ENCODE measurements around the gene SELL. TPM values are rescaled to one million over a fixed set of nuclear protein-coding genes. Genes with fewer than 3 reads are reported as not detected.
A peak's percentile ranks its signal among the peaks of the same experiment; 100 is the strongest.
"Not testable (repeated sequence)": the region's sequence is repeated elsewhere in the genome, so short reads cannot be mapped to it uniquely, and the experiment has no call there.

SELL gene
- total RNA-seq (2014; rRNA removed; shearing (Covaris generic)): not detected in 2 replicates

DNA sequence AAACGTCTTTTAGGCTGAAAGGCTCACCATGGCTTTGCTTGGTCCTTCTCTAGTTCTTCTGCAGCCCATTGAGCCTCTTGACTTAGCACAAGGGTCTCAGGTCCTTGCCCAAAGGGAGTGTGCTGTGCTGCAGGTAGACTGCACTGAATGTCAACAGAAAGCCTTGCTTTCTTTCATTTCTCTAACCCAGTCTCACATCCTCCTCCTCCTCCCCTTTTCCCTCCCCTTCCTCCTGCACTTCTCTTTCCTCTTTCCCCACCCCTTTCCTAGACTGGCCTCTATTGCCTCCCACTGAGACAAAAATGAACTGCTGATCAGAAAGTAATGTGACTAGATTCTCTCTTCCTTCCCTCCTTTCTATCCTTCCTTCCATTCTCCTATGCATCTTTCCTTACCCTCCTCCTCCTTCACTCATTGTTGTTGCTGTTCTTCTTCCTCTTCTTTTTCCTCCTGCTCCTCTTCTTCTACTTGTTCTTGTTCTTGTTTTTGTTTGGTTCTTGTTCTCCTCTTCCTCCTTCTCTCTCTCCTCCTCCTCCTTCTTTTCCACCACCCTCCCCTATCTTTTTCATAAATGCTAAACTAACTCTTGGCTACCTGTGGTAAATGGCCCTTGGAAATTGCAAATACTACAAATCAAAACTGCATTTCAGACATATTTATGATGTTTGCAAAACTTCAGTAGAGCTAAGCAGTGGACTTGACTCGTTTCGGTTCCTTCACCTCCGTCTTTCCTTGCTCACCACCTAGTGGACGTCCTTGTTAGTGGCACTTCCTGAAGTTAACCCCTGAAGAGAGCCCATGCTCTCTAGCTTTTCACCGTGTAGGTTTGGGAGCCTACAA lies at the start of gene SELL:
Gene SELL (minus strand): TSS at position 152 of the 840 bp plus-strand sequence. CDS start 122 bp downstream, at position 30.
- DNase-seq (ENCODE audit: low spot score): peak; percentile 72

GRCh38 chr1:169759038-169759437 lies 47.6 kb upstream of the SELL start:
- no peak for DNase-seq (ENCODE audit: low spot score)

DNA sequence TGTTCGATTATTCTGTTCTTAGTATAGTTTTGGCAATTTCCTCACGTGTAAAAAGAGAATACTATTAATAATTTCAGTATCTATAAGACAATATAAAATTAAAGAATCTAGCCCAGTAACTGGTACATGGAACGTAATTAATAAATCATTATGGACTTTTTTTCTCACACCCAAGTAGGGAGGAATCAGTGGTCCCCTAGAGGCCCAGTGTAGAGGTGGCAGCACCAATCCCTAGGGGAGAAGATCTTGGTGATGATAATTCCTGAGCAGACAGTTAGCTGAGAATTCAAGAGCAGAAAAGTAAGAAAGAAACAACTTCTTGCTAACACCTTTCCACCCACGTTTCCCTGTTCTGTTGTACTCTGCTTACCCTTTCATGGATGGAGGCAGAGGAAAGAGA lies 42.1 kb upstream of the SELL start:
- DNase-seq (ENCODE audit: low spot score): no peak

GRCh38 chr1:169750041-169750440 lies 38.6 kb upstream of the SELL start:
- DNase-seq (ENCODE audit: low spot score): no peak

DNA sequence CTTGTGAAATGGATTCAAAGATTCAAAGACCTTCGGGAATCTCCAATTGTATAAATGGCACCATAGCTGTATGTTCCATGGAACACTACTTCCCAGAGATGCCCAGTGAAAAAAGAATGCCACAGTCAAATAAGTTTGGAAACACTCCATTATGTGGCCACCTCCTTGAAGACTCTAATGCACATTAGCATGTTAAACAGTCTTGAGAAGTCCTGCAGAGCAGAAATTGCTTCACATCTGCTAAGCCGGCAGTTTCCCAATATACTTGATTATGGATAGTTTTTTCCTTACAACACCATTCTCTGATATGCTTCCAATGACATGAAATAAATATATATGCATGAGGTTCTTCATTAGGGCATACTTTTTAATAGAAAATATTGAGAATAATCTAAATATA lies 35.1 kb upstream of the SELL start:
- no peak for DNase-seq (ENCODE audit: low spot score)

- peak; percentile 37 for DNase-seq (ENCODE audit: low spot score)
These were observed 33.8 kb upstream of the SELL start for GRCh38 chr1:169745015-169745861.

DNA sequence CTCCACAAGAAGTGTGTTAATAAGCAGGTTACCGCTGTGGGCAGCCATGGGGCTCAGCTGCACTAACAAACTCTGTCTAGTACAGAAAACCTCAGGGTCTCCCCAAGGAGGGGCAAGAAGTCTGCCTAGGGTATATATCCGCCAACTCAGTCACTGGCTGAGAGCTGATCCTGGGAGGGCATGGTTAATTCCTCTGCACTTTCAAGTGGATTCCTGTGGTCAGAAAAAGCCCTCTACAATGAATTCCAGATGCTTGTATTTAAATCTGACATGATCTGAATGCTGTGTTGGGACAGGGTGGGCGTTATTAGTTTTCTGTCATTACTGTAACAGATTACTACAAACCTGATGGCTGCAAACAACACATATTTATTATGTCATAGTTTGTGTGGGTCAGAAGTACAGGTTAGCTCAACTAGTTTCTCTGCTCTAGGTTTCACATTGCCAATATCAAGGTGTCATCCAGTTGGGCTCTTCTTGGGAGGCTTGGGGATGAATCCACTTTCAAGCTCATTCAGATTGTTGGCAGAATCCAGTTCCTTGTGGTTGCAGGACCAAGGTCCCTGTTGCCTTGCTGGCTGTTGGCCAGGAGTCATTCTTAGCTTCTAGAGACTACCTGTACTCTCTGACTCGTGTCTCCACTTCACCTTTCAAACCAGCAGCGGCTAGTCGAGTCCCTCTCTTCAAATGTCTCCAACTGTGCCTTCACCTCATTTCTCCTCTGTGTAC lies 30.4 kb upstream of the SELL start:
- peak; percentile 51 for DNase-seq (ENCODE audit: low spot score)

DNA sequence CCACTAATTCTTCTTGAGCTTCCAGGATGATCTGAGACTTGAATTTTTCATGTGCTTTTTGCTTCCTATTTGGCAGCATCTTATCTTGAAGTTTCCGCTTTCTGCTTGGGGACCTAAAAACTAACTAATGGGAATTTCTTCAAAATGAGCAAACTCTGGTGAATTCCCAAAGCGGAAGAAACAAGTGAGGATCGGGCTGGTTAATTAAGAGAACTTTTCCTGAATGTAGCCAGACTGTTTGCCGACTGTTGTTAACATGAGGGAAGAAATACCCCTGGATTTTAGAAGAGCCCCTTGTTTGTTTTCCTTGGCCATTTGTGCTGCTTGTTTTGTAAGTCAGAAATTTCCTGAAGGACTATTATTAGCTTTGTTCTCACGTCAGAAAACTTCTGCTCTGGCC lies 28.6 kb upstream of the SELL start:
- DNase-seq (ENCODE audit: low spot score): no peak

GRCh38 chr1:169733924-169734323 lies 22.5 kb upstream of the SELL start, which contains the start of gene SELE:
Gene SELE, minus strand, starts transcription at chr1:169734079. Its CDS starts 467 bp downstream, at chr1:169733612.
- no peak for DNase-seq (ENCODE audit: low spot score)

- no peak for DNase-seq (ENCODE audit: low spot score)
These were observed 20.0 kb upstream of the SELL start for GRCh38 chr1:169731446-169731845.

DNA sequence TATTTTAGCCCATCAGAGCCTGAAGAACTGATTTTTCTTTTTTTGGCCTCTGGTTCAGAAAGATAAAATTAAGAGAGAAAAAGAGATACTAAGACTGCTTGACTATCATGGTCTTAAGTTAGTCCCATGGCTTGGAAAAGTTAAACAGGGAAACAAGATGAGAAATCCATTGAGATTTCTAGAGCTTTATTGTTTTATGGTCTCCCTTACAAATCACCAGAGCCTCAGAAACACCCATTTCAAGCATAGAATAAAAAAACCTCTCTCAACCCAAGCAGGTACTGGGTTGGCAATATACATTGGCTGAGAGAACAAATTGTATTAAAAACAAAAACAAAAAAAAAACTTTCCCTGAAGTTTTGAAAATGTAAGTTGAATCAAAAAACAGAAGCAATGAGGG lies 18.6 kb upstream of the SELL start:
- no peak for DNase-seq (ENCODE audit: low spot score)

DNA sequence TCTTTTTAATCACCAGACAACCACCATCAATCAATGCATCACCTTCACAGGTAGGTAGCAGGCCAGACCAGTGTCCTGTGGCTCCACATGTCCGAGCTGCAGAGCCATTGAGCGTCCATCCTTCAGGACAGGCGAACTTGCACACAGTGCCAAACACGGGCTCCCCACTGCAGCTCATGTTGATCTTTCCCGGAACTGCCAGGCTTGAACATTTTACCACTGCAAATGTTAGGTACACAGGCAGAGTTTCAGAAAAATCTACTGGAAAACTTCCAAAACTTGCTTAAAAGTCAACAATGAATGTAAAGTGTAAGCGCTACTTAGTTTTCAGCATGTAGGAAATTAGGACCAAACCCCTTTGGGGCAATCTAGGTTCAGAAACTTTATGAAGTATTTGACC lies 15.9 kb upstream of the SELL start:
- DNase-seq (ENCODE audit: low spot score): no peak

DNA sequence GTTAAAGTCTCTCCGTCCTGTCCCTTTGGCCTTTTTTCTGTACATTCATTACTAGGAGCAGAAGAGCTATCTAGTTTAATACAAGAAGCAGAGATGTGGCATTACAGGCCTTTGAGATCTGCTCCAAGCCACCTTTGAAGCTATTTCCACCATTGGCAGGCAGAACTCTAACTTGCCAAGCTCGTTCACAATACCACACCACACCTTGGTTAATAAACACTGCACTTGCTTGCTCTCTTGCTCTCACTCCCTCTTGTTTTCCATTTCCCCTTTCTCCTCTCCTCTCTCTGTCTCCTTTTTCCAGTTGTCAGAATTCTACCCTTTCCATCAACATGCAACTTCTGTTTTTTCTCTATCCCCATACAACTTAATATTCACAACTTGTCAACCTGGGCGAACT lies 15.4 kb upstream of the SELL start:
- no peak for DNase-seq (ENCODE audit: low spot score)

DNA sequence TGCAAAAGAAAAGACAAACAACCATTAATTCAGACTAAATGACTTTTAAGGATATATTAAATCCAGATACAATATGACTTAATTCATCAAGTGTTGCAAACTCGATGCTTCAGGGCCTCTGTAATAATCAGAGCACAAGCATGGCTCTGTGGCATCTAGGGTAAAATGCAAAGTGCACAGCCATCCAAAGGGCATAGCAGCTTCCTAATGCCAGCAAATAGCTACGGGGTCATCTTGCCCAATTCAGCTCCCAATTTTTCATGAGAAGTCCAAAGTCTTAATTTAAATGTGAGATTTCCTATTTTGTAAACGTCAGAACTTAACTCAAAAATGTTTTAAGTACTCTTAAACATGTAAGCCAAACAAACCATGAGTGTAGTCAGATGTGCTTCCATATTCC lies 14.5 kb upstream of the SELL start:
- DNase-seq (ENCODE audit: low spot score): no peak

DNA sequence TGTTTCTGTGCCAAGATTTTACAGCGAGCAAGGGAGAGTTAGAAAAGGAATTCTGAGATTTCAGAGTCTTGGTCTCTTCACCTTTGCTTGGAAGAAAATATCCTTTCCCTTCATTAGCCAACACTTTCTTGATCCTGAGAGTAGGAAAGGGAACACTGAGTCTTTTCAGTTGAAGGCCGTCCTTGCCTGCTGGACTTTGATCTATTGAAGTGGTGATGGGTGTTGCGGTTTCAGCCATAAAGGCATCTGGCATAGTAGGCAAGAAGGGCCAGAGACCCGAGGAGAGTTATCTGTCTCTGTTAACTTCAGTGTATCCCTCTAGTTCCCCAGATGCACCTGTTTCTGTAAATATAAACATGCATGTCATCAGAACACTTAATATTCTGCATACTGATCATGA lies 12.7 kb upstream of the SELL start:
- DNase-seq (ENCODE audit: low spot score): no peak

DNA sequence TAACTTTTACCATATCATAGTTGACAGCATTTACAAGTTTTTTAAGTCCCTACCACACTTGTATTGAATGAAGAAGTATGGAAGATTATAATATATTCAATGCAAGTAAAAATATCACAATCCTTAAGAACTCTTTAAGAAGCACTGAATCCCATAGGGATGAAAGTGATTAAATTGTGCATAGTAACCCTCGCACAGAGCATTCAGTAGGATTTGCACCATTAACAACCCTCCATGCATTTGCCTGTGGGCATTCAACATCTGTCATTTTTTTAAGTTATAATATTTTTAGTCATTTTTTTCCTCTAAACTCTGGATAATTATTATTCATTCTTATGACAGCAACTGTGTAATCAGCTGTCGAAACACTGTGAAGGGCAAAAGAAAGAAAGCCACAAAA lies 12.3 kb upstream of the SELL start:
- no peak for DNase-seq (ENCODE audit: low spot score)

- no peak for DNase-seq (ENCODE audit: low spot score)
These were observed 11.4 kb upstream of the SELL start for GRCh38 chr1:169722779-169723178.

GRCh38 chr1:169715100-169715499 lies 3.7 kb upstream of the SELL start:
- DNase-seq (ENCODE audit: low spot score): not testable (repeated sequence)

DNA sequence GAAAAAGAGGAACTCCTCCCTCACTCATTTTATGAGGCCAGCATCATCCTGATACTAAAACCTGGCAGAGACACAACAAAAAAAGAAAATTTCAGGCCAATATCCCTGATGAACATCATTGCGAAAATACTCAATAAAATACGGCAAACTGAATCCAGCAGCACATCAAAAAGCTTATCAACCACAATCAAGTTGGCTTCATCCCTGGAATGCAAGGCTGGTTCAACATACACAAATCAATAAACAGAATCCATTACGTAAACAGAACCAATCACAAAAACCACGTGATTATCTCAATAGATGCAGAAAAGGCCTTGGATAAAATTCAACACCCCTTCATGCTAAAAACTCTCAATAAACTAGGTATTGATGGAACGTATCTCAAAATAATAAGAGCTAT lies 1.7 kb upstream of the SELL start:
- not testable (repeated sequence) for DNase-seq (ENCODE audit: low spot score)

DNA sequence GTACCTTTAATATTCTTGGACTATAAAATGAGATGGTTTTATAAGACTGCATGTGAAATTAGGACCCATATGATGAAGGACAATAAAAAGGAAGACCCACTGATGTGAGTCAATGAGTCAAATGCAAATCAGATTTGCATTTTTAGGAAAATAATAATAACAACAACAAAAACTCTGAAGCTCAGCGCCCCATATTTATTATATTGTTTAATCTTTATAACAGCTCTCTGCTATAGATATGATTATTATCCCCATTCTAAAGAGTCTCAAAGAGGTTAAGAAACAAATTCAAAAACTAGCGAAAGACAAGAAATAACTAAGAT lies 850 bp upstream of the SELL start:
- no peak for DNase-seq (ENCODE audit: low spot score)

DNA sequence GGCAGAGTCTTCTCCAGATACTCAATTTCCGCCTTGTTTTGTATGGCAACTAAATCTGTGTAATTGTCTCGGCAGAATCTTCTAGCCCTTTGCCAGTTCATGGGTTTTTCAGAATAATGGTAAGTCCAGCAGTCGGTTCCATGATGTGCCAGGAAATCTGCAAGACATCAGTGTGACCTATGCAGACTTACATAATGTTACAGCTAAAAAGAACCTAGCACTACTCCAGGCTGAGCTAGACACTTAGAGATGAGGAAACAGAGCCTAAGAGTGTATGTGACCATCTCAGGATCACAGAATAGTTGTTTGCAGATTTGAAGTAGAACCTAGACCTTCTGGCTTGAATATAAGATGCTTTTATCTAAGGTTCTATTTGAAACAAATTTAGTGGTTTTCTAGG lies 2.8 kb downstream of the SELL start:
- no peak for DNase-seq (ENCODE audit: low spot score)

GRCh38 chr1:169707912-169708604 lies 3.4 kb downstream of the SELL start:
- DNase-seq (ENCODE audit: low spot score): no peak

Data from A172 (cell line).